ENCODE results near the gene CCNK.

CCNK gene

DNA sequence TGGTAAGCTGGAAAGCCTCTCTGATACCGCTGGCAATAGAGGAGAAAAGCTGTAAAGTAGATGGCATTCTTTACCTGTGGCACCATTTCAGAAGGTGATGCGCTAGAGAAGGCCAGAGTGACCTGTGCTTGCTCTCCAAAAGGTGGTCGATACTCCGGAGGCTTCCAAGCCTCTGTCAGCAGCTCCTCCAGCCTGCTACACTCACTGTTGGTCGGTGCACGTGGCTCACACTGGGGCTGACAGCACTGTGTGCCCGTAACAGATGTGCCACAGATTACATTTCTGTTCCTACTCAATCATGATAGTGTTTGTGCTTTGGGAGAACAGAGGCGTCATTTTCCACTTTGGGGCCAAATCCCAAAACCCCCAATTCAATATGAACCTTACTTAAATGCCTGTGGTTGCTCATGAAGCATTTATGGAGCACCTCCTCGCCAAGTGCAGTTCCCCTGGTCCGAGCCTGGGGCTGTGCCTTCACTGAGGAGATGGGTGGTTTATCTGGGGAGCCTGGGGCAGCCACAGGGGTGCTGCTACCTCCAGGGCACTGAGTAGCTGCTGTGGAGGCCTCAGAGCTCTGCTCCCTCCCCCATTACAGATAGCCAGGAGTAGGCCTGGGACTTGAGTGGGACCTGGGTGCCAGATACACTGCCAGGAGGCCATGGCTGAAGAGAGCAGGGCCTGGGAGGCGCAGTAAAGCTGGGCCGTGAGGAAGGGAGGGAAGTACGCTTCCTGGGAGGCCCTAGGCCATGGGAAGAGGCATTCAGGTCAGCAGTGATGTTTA is 26.8 kb downstream of the CCNK start:
- H4K20me1 ChIP-seq (ENCODE audit: insufficient read depth, low read length), result no peaks in the 10 kb centered on the region
- no peaks in the 10 kb centered on the region for H3K79me2 ChIP-seq (ENCODE audit: low read length)
- H3K27ac ChIP-seq (ENCODE audit: low read length), result no peak overlapping the region
- H3K4me3 ChIP-seq (ENCODE audit: low read length), result no peak overlapping the region
- no peaks in the 10 kb centered on the region for H3K27me3 ChIP-seq (ENCODE audit: low read depth, low read length)
- H3K4me2 ChIP-seq (ENCODE audit: low read length), result no peak overlapping the region
- TF ChIP-seq, protein P1, sequence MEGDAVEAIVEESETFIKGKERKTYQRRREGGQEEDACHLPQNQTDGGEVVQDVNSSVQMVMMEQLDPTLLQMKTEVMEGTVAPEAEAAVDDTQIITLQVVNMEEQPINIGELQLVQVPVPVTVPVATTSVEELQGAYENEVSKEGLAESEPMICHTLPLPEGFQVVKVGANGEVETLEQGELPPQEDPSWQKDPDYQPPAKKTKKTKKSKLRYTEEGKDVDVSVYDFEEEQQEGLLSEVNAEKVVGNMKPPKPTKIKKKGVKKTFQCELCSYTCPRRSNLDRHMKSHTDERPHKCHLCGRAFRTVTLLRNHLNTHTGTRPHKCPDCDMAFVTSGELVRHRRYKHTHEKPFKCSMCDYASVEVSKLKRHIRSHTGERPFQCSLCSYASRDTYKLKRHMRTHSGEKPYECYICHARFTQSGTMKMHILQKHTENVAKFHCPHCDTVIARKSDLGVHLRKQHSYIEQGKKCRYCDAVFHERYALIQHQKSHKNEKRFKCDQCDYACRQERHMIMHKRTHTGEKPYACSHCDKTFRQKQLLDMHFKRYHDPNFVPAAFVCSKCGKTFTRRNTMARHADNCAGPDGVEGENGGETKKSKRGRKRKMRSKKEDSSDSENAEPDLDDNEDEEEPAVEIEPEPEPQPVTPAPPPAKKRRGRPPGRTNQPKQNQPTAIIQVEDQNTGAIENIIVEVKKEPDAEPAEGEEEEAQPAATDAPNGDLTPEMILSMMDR (IDR thresholded peaks at IDR 0.05; ENCODE audit: low read depth, low read length), result no peak
- TF ChIP-seq EZH2phosphoT487 (IDR thresholded peaks at IDR 0.05; ENCODE audit: low read depth), result no peak
- peaks cover 58% of the 10 kb centered on the region for H3K36me3 ChIP-seq (replicated peaks; ENCODE audit: low read depth, low read length)
- no peaks in the 10 kb centered on the region for H3K9me3 ChIP-seq (ENCODE audit: insufficient read depth, low read length)
- H3K9ac ChIP-seq (ENCODE audit: low read length), result no peak overlapping the region
- peaks cover 4% of the 10 kb centered on the region; the same call in 1 of the 2 replicates for H3K4me1 ChIP-seq (ENCODE audit: low read length)
- H2AFZ ChIP-seq (ENCODE audit: low read depth, low read length), result no peak overlapping the region

DNA sequence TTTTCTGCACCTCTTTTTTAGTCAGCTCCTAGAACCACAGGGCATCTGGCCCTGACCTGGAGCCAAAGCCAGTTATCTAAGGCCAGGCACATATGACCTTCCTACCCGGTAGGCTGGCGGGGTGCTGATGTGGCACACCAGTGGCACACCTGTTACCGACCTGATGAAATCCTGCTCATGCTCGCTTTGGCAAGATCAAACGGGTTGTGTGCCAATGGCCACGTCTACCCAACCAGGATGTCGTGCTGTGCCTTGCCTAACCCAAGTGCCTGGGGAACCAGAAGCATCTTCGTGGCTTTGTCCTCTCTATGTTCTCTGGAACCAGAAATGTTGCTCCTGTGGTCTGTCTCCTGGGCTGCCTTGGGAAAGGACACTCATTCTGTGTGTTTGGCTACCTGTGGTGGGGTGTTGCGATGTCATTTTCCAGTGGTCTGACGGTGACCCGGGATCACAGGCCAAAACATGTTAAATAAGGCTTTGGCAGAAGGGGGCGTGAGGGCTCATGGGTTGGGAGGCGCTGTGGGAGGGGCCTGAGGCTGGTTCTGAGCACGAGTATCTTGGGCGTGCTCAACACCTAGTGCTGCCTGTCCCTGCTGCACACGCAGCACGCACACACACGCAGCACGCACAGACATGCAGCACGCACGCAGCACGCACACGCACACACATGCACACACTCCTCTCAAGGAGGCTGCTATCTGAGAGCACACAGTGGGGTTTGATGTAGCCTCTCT is 27.9 kb downstream of the CCNK start:
- Histone ChIP-seq H4K20me1 (ENCODE audit: insufficient read depth, low read length) (no peaks in the 10 kb centered on the region), H3K4me2 (ENCODE audit: low read length) (no peak overlapping the region), H3K36me3 (replicated peaks; ENCODE audit: low read depth, low read length) (peaks cover 49% of the 10 kb centered on the region), H3K9me3 (ENCODE audit: insufficient read depth, low read length) (no peaks in the 10 kb centered on the region), H3K79me2 (ENCODE audit: low read length) (no peaks in the 10 kb centered on the region), H2AFZ (ENCODE audit: low read depth, low read length) (no peak overlapping the region), H3K9ac (ENCODE audit: low read length) (no peak overlapping the region), H3K27me3 (ENCODE audit: low read depth, low read length) (no peaks in the 10 kb centered on the region), H3K4me1 (ENCODE audit: low read length) (no peaks in the 10 kb centered on the region), H3K27ac (ENCODE audit: low read length) (no peak overlapping the region), H3K4me3 (ENCODE audit: low read length) (no peak overlapping the region)
- TF ChIP-seq, protein P1 (IDR thresholded peaks at IDR 0.05; ENCODE audit: low read depth, low read length), result no peak
- TF ChIP-seq EZH2phosphoT487 (IDR thresholded peaks at IDR 0.05; ENCODE audit: low read depth), result no peak

DNA sequence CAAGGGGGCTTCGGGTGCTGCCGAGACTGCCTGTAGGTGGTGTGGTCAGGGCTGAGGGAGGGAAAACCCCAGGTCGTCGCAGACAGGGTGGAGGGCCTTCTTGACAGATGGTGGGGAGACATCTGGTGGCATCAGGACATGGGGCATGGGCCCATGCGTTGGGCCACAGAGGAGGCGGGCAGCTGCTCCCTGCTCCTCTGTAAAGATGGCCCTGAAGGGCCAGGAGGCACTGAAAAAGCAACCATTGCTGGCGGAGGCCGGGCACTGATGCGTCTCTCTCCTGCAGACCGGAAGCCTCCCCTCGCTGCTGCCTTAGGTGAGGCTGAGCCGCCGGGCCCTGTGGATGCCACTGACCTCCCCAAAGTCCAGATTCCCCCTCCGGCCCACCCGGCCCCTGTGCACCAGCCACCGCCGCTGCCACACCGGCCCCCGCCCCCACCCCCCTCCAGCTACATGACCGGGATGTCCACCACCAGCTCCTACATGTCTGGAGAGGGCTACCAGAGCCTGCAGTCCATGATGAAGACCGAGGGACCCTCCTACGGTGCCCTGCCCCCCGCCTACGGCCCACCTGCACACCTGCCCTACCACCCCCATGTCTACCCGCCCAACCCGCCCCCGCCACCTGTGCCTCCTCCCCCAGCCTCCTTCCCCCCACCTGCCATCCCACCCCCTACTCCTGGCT is 28.8 kb downstream of the CCNK start:
- TF ChIP-seq, protein P1 (IDR thresholded peaks at IDR 0.05; ENCODE audit: low read depth, low read length), result no peak
- TF ChIP-seq EZH2phosphoT487 (IDR thresholded peaks at IDR 0.05; ENCODE audit: low read depth), result no peak
- no peaks in the 10 kb centered on the region for H3K79me2 ChIP-seq (ENCODE audit: low read length)
- no peak overlapping the region for H2AFZ ChIP-seq (ENCODE audit: low read depth, low read length)
- no peaks in the 10 kb centered on the region for H3K4me1 ChIP-seq (ENCODE audit: low read length)
- H3K9ac ChIP-seq (ENCODE audit: low read length), result no peak overlapping the region
- no peaks in the 10 kb centered on the region for H4K20me1 ChIP-seq (ENCODE audit: insufficient read depth, low read length)
- H3K4me2 ChIP-seq (ENCODE audit: low read length), result no peak overlapping the region
- H3K27me3 ChIP-seq (ENCODE audit: low read depth, low read length), result no peaks in the 10 kb centered on the region
- H3K9me3 ChIP-seq (ENCODE audit: insufficient read depth, low read length), result no peaks in the 10 kb centered on the region
- no peak overlapping the region for H3K4me3 ChIP-seq (ENCODE audit: low read length)
- no peak overlapping the region for H3K27ac ChIP-seq (ENCODE audit: low read length)
- peaks cover 42% of the 10 kb centered on the region for H3K36me3 ChIP-seq (replicated peaks; ENCODE audit: low read depth, low read length)

Data from OCI-LY3 (cell line).